H1 (cell line): ENCODE data around the gene PCNP. TPM values are rescaled to one million over a fixed set of nuclear protein-coding genes. Genes with fewer than 3 reads are reported as not detected.

ENCODE experiments used
- CTCF ChIA-PET: fragments of 300-600 bp; sonication (Branson Sonifier 250); formaldehyde crosslinking; loops from one replicate; lab custom pipeline; 2021; ENCODE audit not compliant: partially characterized antibody; lab: Charles Lee
- POLR2A ChIA-PET: fragments of 300-600 bp; sonication (Branson Sonifier 250); formaldehyde crosslinking; loops from one replicate; lab custom pipeline; 2021; ENCODE audit warnings: inconsistent platforms; ENCODE audit not compliant: partially characterized antibody; lab: Charles Lee
- DNase-seq, 2 experiments: peaks; one replicate each; pipeline versions ENCODE4 v3.0.0 to v3.0.0-alpha.2; 2010 to 2022; ENCODE audit warnings: low spot score in 2 of 2, low read depth in 1 of 2, mixed read lengths in 1 of 2
- FAIRE-seq: peaks from 2 replicates; lab custom pipeline; 2011; peaks lifted over from hg19 to GRCh38; lab: Jason Lieb, UNC
- H2AFZ ChIP-seq: 2 replicates; pipeline ENCODE4 v1.8.1; 2012; ENCODE audit warnings: low read length, inconsistent platforms
- H2AK5ac ChIP-seq: 2 replicates; pipeline ENCODE4 v1.6.1; 2013; ENCODE audit warnings: low read depth, low read length
- H2BK120ac ChIP-seq: replicated peaks from 2 replicates; pipeline ENCODE3; 2013; ENCODE audit warnings: low read depth, low read length, inconsistent platforms
- H2BK12ac ChIP-seq: 2 replicates; pipeline ENCODE4 v1.6.1; 2013; ENCODE audit warnings: low read depth, low read length
- H2BK15ac ChIP-seq: 2 replicates; pipeline ENCODE4 v1.6.1; 2013; ENCODE audit warnings: low read length
- H2BK20ac ChIP-seq: 2 replicates; pipeline ENCODE4 v1.6.1; 2013; ENCODE audit warnings: low read length
- H2BK5ac ChIP-seq: 2 replicates; pipeline ENCODE4 v1.6.1; 2013; ENCODE audit warnings: low read depth, low read length
- H3K14ac ChIP-seq: 2 replicates; pipeline ENCODE4 v1.6.1; 2013; ENCODE audit warnings: inconsistent platforms; ENCODE audit not compliant: insufficient read length
- H3K18ac ChIP-seq: 2 replicates; pipeline ENCODE4 v1.6.1; 2013; ENCODE audit warnings: low read length; ENCODE audit errors: extremely low read depth
- H3K23ac ChIP-seq: 2 replicates; pipeline ENCODE4 v1.6.1; 2013; ENCODE audit warnings: inconsistent platforms; ENCODE audit not compliant: insufficient read length
- H3K23me2 ChIP-seq: 2 replicates; pipeline ENCODE4 v1.6.1; 2013; ENCODE audit warnings: low read depth, low read length
- H3K27ac ChIP-seq: 2 replicates; pipeline ENCODE4 v1.6.1; 2011; ENCODE audit warnings: low read depth, low read length, inconsistent platforms
- H3K27me3 ChIP-seq, 4 experiments: replicated peaks in 1 of 4; 1 replicate in 1 of 4; 2 replicates in 3 of 4; pipeline versions ENCODE4 v1.6.1 to v1.8.1; 2011 to 2013; ENCODE audit warnings: low read length in 3 of 4, mild to moderate bottlenecking in 3 of 4, inconsistent platforms in 2 of 4, mixed read lengths in 2 of 4, moderate library complexity in 1 of 4; ENCODE audit not compliant: control insufficient read depth in 3 of 4, insufficient read depth in 3 of 4; ENCODE audit errors: extremely low read depth in 1 of 4
- H3K36me3 ChIP-seq, 4 experiments: 2 replicates each; pipeline versions ENCODE4 v1.6.1 to v1.8.1; 2011 to 2013; ENCODE audit warnings: mild to moderate bottlenecking in 4 of 4, low read length in 3 of 4, moderate library complexity in 2 of 4, control low read depth in 1 of 4, inconsistent platforms in 1 of 4; ENCODE audit not compliant: insufficient read depth in 4 of 4, control insufficient read depth in 2 of 4
- H3K4ac ChIP-seq: replicated peaks from 2 replicates; pipeline ENCODE3; 2013; ENCODE audit warnings: low read length, low read depth, mixed read lengths, inconsistent platforms; ENCODE audit not compliant: insufficient read length
- H3K4me1 ChIP-seq, 4 experiments: replicated peaks in 1 of 4; 1 replicate in 1 of 4; 2 replicates in 3 of 4; pipeline versions ENCODE4 v1.6.1 to v1.8.1; 2011 to 2013; ENCODE audit warnings: low read length in 3 of 4, inconsistent platforms in 2 of 4, mixed read lengths in 1 of 4; ENCODE audit not compliant: insufficient read depth in 4 of 4, control insufficient read depth in 3 of 4
- H3K4me2 ChIP-seq, 2 experiments: 2 replicates each; pipeline versions ENCODE4 v1.6.1 to v1.8.1; 2011 to 2013; ENCODE audit warnings: low read depth in 2 of 2, low read length in 2 of 2, control low read depth in 1 of 2, inconsistent platforms in 1 of 2, mild to moderate bottlenecking in 1 of 2; ENCODE audit not compliant: insufficient read depth in 1 of 2
- H3K4me3 ChIP-seq, 4 experiments: fragments of 200-600, 300-600 bp in 1 of 4; sonication (generic), shearing (Covaris generic), sonication (Bioruptor Twin) in 1 of 4; 2 replicates each; pipeline versions ENCODE4 v1.5.1 to v1.8.1; 2011 to 2016; ENCODE audit warnings: low read length in 4 of 4, low read depth in 3 of 4, control low read depth in 2 of 4, inconsistent platforms in 2 of 4, mild to moderate bottlenecking in 2 of 4, mixed read lengths in 1 of 4, moderate library complexity in 1 of 4; ENCODE audit not compliant: insufficient read depth in 2 of 4; ENCODE audit errors: extremely low read depth in 1 of 4
- H3K56ac ChIP-seq: replicated peaks from 2 replicates; pipeline ENCODE3; 2013; ENCODE audit warnings: low read depth, mild to moderate bottlenecking, mixed read lengths, low read length, inconsistent platforms; ENCODE audit not compliant: insufficient read length
- H3K79me1 ChIP-seq: 2 replicates; pipeline ENCODE4 v1.6.1; 2013; ENCODE audit warnings: low read depth, low read length, control low read depth
- H3K79me2 ChIP-seq, 2 experiments: 2 replicates each; pipeline versions ENCODE4 v1.6.1 to v1.8.1; 2012 to 2013; ENCODE audit warnings: low read length in 2 of 2, mild to moderate bottlenecking in 2 of 2, inconsistent platforms in 1 of 2; ENCODE audit not compliant: insufficient read depth in 2 of 2, control insufficient read depth in 1 of 2
- H3K9ac ChIP-seq, 4 experiments: replicated peaks in 1 of 4; 1 replicate in 1 of 4; 2 replicates in 3 of 4; pipeline versions ENCODE4 v1.6.1 to v1.8.1; 2011 to 2013; ENCODE audit warnings: low read depth in 3 of 4, low read length in 3 of 4, control low read depth in 2 of 4, mild to moderate bottlenecking in 2 of 4, moderate library complexity in 2 of 4, inconsistent platforms in 1 of 4; ENCODE audit errors: extremely low read depth in 1 of 4
- H3K9me3 ChIP-seq, 2 experiments: 2 replicates each; pipeline versions ENCODE4 v1.6.1 to v1.8.1; 2012 to 2013; ENCODE audit warnings: mild to moderate bottlenecking in 2 of 2, moderate library complexity in 2 of 2, control low read depth in 1 of 2, inconsistent platforms in 1 of 2, low read depth in 1 of 2, low read length in 1 of 2, mixed read lengths in 1 of 2; ENCODE audit not compliant: insufficient read depth in 2 of 2
- H4K20me1 ChIP-seq, 2 experiments: replicated peaks in 1 of 2; 2 replicates each; pipeline versions ENCODE3 to v1.8.1; 2011 to 2013; ENCODE audit warnings: inconsistent platforms in 2 of 2, low read length in 2 of 2, mild to moderate bottlenecking in 1 of 2; ENCODE audit not compliant: insufficient read depth in 2 of 2, control insufficient read depth in 1 of 2
- H4K5ac ChIP-seq: 2 replicates; pipeline ENCODE4 v1.6.1; 2013; ENCODE audit warnings: low read length, low read depth, mixed read lengths, inconsistent platforms; ENCODE audit not compliant: insufficient read length
- H4K8ac ChIP-seq: 2 replicates; pipeline ENCODE4 v1.8.0; 2013; ENCODE audit warnings: mild to moderate bottlenecking, moderate library complexity, low read length, inconsistent platforms; ENCODE audit not compliant: insufficient read depth; ENCODE audit errors: extremely low read depth
- H4K91ac ChIP-seq: replicated peaks from 2 replicates; pipeline ENCODE3; 2013; ENCODE audit warnings: low read length, mixed read lengths, inconsistent platforms; ENCODE audit not compliant: insufficient read length
- EGR1 ChIP-seq: IDR thresholded peaks from 2 replicates; pipeline ENCODE4 v1.6.1; 2011; ENCODE audit warnings: low read depth, low read length, borderline replicate concordance
- HDAC2 ChIP-seq, 2 experiments: fragments of 300-600 bp in 1 of 2; sonication (generic) in 1 of 2; IDR thresholded peaks; 2 replicates each; pipeline ENCODE4 v1.6.1; 2011 to 2012; ENCODE audit warnings: low read depth in 2 of 2, low read length in 2 of 2, mild to moderate bottlenecking in 2 of 2, moderate library complexity in 2 of 2, borderline replicate concordance in 1 of 2, inconsistent platforms in 1 of 2
- KDM1A ChIP-seq: fragments of 200-600, 300-600 bp; sonication (generic); IDR thresholded peaks from 2 replicates; pipeline ENCODE4 v1.7.1; 2016; ENCODE audit warnings: mild to moderate bottlenecking, low read length, borderline replicate concordance
- KDM4A ChIP-seq: IDR thresholded peaks from one replicate; pipeline ENCODE4 v1.7.1; 2012; ENCODE audit warnings: low read depth, mild to moderate bottlenecking, moderate library complexity, low read length, inconsistent platforms; ENCODE audit not compliant: severe bottlenecking
- POLR2A ChIP-seq, 2 experiments: IDR thresholded peaks; 1 replicate in 1 of 2; 2 replicates in 1 of 2; pipeline ENCODE4 v1.6.1; 2011; ENCODE audit warnings: low read depth in 2 of 2, low read length in 2 of 2, mild to moderate bottlenecking in 2 of 2; ENCODE audit errors: control extremely low read depth in 1 of 2
- POU5F1 ChIP-seq: IDR thresholded peaks from 2 replicates; pipeline ENCODE4 v1.6.1; 2011; ENCODE audit warnings: low read depth, mild to moderate bottlenecking, low read length, moderate library complexity
- RFX5 ChIP-seq: IDR thresholded peaks from 2 replicates; pipeline ENCODE4 v1.6.1; 2011; ENCODE audit warnings: low read depth, low read length, improper control_type of control experiment, borderline replicate concordance
- RNF2 ChIP-seq: fragments of 200-900, 300-1000 bp; sonication (generic); IDR thresholded peaks from 2 replicates; pipeline ENCODE4 v1.7.1; 2016; ENCODE audit warnings: borderline replicate concordance, low read depth, mild to moderate bottlenecking, antibody characterized with exemption, low read length; ENCODE audit not compliant: poor library complexity, severe bottlenecking; ENCODE audit errors: missing control alignments
- RXRA ChIP-seq: IDR thresholded peaks from 2 replicates; pipeline ENCODE4 v1.6.1; 2011; ENCODE audit warnings: low read depth, mild to moderate bottlenecking, low read length, moderate library complexity; ENCODE audit not compliant: insufficient read depth
- SAP30 ChIP-seq: fragments of 300-600 bp; sonication (generic); IDR thresholded peaks from 2 replicates; pipeline ENCODE4 v1.7.1; 2012; ENCODE audit warnings: low read length, moderate library complexity, mild to moderate bottlenecking, inconsistent platforms; ENCODE audit not compliant: insufficient read depth, insufficient replicate concordance
- SIN3A ChIP-seq, 2 experiments: IDR thresholded peaks in 1 of 2; conservative IDR thresholded peaks in 1 of 2; 2 replicates each; pipeline ENCODE4 v1.6.1; 2011 to 2012; ENCODE audit warnings: low read length in 2 of 2, improper control_type of control experiment in 1 of 2, low read depth in 1 of 2, mild to moderate bottlenecking in 1 of 2
- SIRT6 ChIP-seq: IDR thresholded peaks from one replicate; pipeline ENCODE4 v1.7.1; 2012; ENCODE audit warnings: low read length, inconsistent platforms
- TAF1 ChIP-seq: IDR thresholded peaks from 2 replicates; pipeline ENCODE4 v1.6.1; 2011; ENCODE audit warnings: mild to moderate bottlenecking, low read depth, low read length
- ZNF274 ChIP-seq: IDR thresholded peaks from 2 replicates; pipeline ENCODE4 v1.7.0; 2012; ENCODE audit warnings: low read length, borderline replicate concordance; ENCODE audit errors: extremely low read depth
- WGBS, 2 experiments: shearing (Covaris generic) in 1 of 2; methylation state at CpG; one replicate each; pipeline versions ENCODE4 v1.1.6 to v1.1.7; 2013 to 2015; ENCODE audit warnings: low lambda C conversion rate in 2 of 2, mixed read lengths in 2 of 2, inconsistent platforms in 1 of 2, low coverage in 1 of 2, missing lambda C conversion rate in 1 of 2; ENCODE audit not compliant: insufficient replicate concordance in 2 of 2, insufficient coverage in 1 of 2, insufficient read length in 1 of 2; ENCODE audit errors: extremely low coverage in 1 of 2, missing lambda C conversion rate in 1 of 2; 5-methylcytosine and 5-hydroxymethylcytosine counted together
- polyA plus RNA-seq, 7 experiments: library from polyadenylated mRNA; depleted of rRNA in 3 of 7; stranded (reverse) in 5 of 7; unstranded in 2 of 7; fragments of >200 nt in 5 of 7; fragments of 200-250 nt in 2 of 7; gene quantifications; 1 replicate in 5 of 7; 2 replicates in 1 of 7; 4 replicates in 1 of 7; pipeline versions ENCODE4 v1.2.1 to v1.2.3, GENCODE V29; 2011 to 2013; ENCODE audit warnings: missing spikeins in 2 of 7, mixed read lengths in 2 of 7
- total RNA-seq: library from RNA; stranded (reverse); fragmentation: NEBNext Ultra II Directional; extraction: Animal tissue kit (Norgen Biotek cat#: 25700); gene quantifications from 2 replicates; pipeline ENCODE4 v1.2.1, GENCODE V29; 2021

The PCNP gene
- total and polyA plus RNA-seq, 2 of the 8 experiments (the other 6 are each of a cell fraction or from before 2014, with no cell fraction given): 29.1 to 192 TPM

DNA sequence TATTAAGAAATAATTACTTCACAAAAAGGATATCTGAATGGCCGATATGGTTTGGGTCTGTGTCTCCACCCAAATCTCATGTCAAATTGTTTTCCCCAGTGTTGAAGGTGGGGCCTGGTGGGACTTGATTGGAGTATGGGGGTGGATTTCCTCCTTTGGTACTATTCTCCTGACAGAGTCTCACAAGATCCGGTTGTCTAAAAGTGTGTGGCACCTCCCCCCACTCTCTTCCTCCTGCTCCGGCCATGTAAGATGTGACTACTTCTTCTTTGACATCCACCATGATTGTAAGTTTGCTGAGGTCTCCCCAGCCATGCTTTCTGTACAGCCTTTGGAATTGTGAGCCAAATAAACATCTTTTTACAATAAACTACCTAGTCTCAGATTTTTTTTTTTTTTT is 68.5 kb downstream of the PCNP start:
- H3K23ac ChIP-seq: no peak overlapping the region
- no peaks in the 10 kb centered on the region for H4K20me1 ChIP-seq
- FAIRE-seq (no peak), DNase-seq (no peak)
- H3K4me3 ChIP-seq: no peak overlapping the region
- H3K36me3 ChIP-seq: no peaks in the 10 kb centered on the region
- peaks cover 0 to 15% (median 4%) of the 10 kb centered on the region in 4 experiments; a peak in 6 of 7 replicates for H3K4me1 ChIP-seq
- H3K9ac ChIP-seq: no peak overlapping the region
- H2AFZ ChIP-seq: no peak overlapping the region
- no peak overlapping the region for H2BK15ac ChIP-seq
- no peak overlapping the region for H4K5ac ChIP-seq
- no peak overlapping the region for H3K4ac ChIP-seq
- no peak overlapping the region for H3K56ac ChIP-seq
- no peak overlapping the region for H3K18ac ChIP-seq
- H3K79me1 ChIP-seq: no peaks in the 10 kb centered on the region
- no peak overlapping the region for H2BK12ac ChIP-seq
- H3K9me3 ChIP-seq: no peaks in the 10 kb centered on the region
- no peak overlapping the region for H2AK5ac ChIP-seq
- no peak overlapping the region for H4K8ac ChIP-seq
- ChIA-PET POLR2A (interaction anchor here (1.7 kb wide), 1 partner anchor 35 kb away, joined by 5 read pairs; the partner anchor contains the start of gene ZBTB11), CTCF (interaction anchor here (1.3 kb wide), 1 partner anchor 42 kb away, joined by 3 read pairs; no protein-coding TSS in a partner anchor)
- H3K14ac ChIP-seq: no peak overlapping the region
- no peaks in the 10 kb centered on the region for H3K27me3 ChIP-seq
- H4K91ac ChIP-seq: no peak overlapping the region
- no peak overlapping the region for H3K27ac ChIP-seq
- WGBS, 2 experiments: 95% methylated on average over 3 of the region's 3 CpGs; no CpG with 5 or more reads in 1 of the 2 experiments
- no peak overlapping the region for H2BK5ac ChIP-seq
- no peaks in the 10 kb centered on the region for H3K79me2 ChIP-seq
- no peak overlapping the region for H3K4me2 ChIP-seq
- H3K23me2 ChIP-seq: no peaks in the 10 kb centered on the region; the same call in 1 of the 2 replicates
- no peak overlapping the region for H2BK20ac ChIP-seq
- no peak overlapping the region for H2BK120ac ChIP-seq
- TF ChIP-seq ZNF274: no peak
- TF ChIP-seq TAF1: no peak
- no peak for TF ChIP-seq POU5F1
- no peak for TF ChIP-seq HDAC2 (IDR thresholded peaks at IDR 0.05; ENCODE audit: borderline replicate concordance in 1 of 2, low read depth in 2 of 2, low read length in 2 of 2)
- TF ChIP-seq KDM4A: no peak
- TF ChIP-seq RNF2: no peak
- no peak for TF ChIP-seq SAP30
- no peak for TF ChIP-seq SIN3A (conservative IDR thresholded peaks at IDR 0.05 in 1 of 2, IDR thresholded peaks at IDR 0.05 in 1 of 2; ENCODE audit: low read depth in 1 of 2, low read length in 2 of 2)
- no peak for TF ChIP-seq RXRA
- TF ChIP-seq RFX5: no peak
- TF ChIP-seq POLR2A (IDR thresholded peaks at IDR 0.05; ENCODE audit: control extremely low read depth in 1 of 2, low read depth in 2 of 2, low read length in 2 of 2): no peak
- TF ChIP-seq KDM1A: no peak
- no peak for TF ChIP-seq SIRT6
- no peak for TF ChIP-seq EGR1
